Lung (tissue), 12 donors: ENCODE measurements around the gene PHLPP1. TPM values are rescaled to one million over a fixed set of nuclear protein-coding genes. Genes with fewer than 3 reads are reported as not detected.

ENCODE experiments used
- ATAC-seq: fragments of 200-7000 bp; cut with Tn5 transposase; one replicate; pipeline ENCODE4 v1.9.1; 2020; ENCODE audit warnings: moderate number of reproducible peaks; ENCODE audit not compliant: insufficient read depth, low FRiP score
- DNase-seq, 3 donors: peaks; one replicate each; pipeline ENCODE4 v3.0.0-alpha.2; 2013 to 2017
- H3K27ac ChIP-seq, 2 donors: one replicate each; pipeline ENCODE4 v1.5.1; 2013; ENCODE audit warnings: mild to moderate bottlenecking in 2 of 2, moderate library complexity in 2 of 2, control low read depth in 1 of 2, inconsistent platforms in 1 of 2, low read depth in 1 of 2, low read length in 1 of 2
- H3K27me3 ChIP-seq, 3 donors: one replicate each; pipeline ENCODE4 v1.5.1; 2013; ENCODE audit warnings: low read length in 2 of 3; ENCODE audit not compliant: control insufficient read depth in 3 of 3, insufficient read depth in 3 of 3
- H3K36me3 ChIP-seq, 4 donors: one replicate each; pipeline ENCODE4 v1.5.1; 2013; ENCODE audit warnings: low read length in 4 of 4, mild to moderate bottlenecking in 1 of 4, moderate library complexity in 1 of 4; ENCODE audit not compliant: control insufficient read depth in 4 of 4, insufficient read depth in 4 of 4
- H3K4me1 ChIP-seq, 5 donors: one replicate each; pipeline ENCODE4 v1.5.1; 2013; ENCODE audit warnings: low read length in 5 of 5, mild to moderate bottlenecking in 2 of 5, moderate library complexity in 1 of 5; ENCODE audit not compliant: control insufficient read depth in 5 of 5, insufficient read depth in 5 of 5
- H3K4me3 ChIP-seq: one replicate; pipeline ENCODE4 v1.5.1; 2013; ENCODE audit warnings: mild to moderate bottlenecking, control low read depth, moderate library complexity
- H3K9ac ChIP-seq, 2 donors: one replicate each; pipeline ENCODE4 v1.5.1; 2013; ENCODE audit warnings: low read length in 2 of 2, control low read depth in 1 of 2; ENCODE audit not compliant: insufficient read depth in 1 of 2
- H3K9me3 ChIP-seq, 4 donors: one replicate each; pipeline ENCODE4 v1.5.1; 2013; ENCODE audit warnings: low read length in 3 of 4, mild to moderate bottlenecking in 1 of 4, moderate library complexity in 1 of 4; ENCODE audit not compliant: control insufficient read depth in 4 of 4, insufficient read depth in 3 of 4
- CTCF ChIP-seq: IDR thresholded peaks from 2 replicates; pipeline ENCODE4 v1.5.1; 2012; ENCODE audit warnings: mild to moderate bottlenecking; ENCODE audit errors: control extremely low read depth, extremely low read depth
- WGBS, 2 donors: extraction: QIAGEN DNeasy Blood & Tissue Kit; methylation state at CpG; one replicate each; pipeline ENCODE4 v1.1.7; 2013; 5-methylcytosine and 5-hydroxymethylcytosine counted together
- polyA plus RNA-seq, 2 donors: library from polyadenylated mRNA; stranded (reverse); fragments of 200-250 nt; gene quantifications; one replicate each; pipeline ENCODE4 v1.2.1, GENCODE V29; 2013
- total RNA-seq, 2 donors: library from RNA; depleted of rRNA in 1 of 2; stranded (reverse); fragments of >200 nt in 1 of 2; gene quantifications; one replicate each; pipeline ENCODE4 v1.2.1, GENCODE V29; 2014 to 2021
- donor health status: control.
- donor health status: control.
- donor health status: Bipolar disorder and iron deficiency.
- donor health status: healthy.
- donor health status: DM: yes; HTN: yes; CAD: no.

PHLPP1 gene
- total and polyA plus RNA-seq, 4 donors = 2.3 to 29.2 (median 7.9) TPM

- Histone ChIP-seq H3K4me3 (no peak overlapping the region), H3K9me3 (no peaks in the 10 kb centered on the region), H3K9ac (no peak overlapping the region), H3K27me3 (no peaks in the 10 kb centered on the region), H3K4me1 (peaks cover 0 to 19% (median 2%) of the 10 kb centered on the region in 5 donors), H3K36me3 (no peaks in the 10 kb centered on the region), H3K27ac (no peak overlapping the region)
- ATAC-seq (no peak), DNase-seq (peak; percentile 22 to 61 (median 54))
- WGBS, 2 donors = 52 to 67% methylated on average over 3 of the region's 3 CpGs
- no peak for TF ChIP-seq CTCF
These were observed 36.0 kb downstream of the PHLPP1 start for GRCh38 chr18:62751341-62751821.

GRCh38 chr18:62751977-62752376 is 36.6 kb downstream of the PHLPP1 start:
- no peak overlapping the region for H3K27ac ChIP-seq
- H3K9me3 ChIP-seq = no peaks in the 10 kb centered on the region
- no peak overlapping the region for H3K9ac ChIP-seq
- peaks cover 0 to 19% (median 2%) of the 10 kb centered on the region in 5 donors for H3K4me1 ChIP-seq
- no peak for TF ChIP-seq CTCF
- no peak overlapping the region for H3K4me3 ChIP-seq
- 81 to 94% methylated on average over 3 of the region's 3 CpGs for WGBS, 2 donors
- no peaks in the 10 kb centered on the region for H3K27me3 ChIP-seq
- no peaks in the 10 kb centered on the region for H3K36me3 ChIP-seq
- DNase-seq (no peak), ATAC-seq (no peak)

GRCh38 chr18:62754026-62754425 is 38.7 kb downstream of the PHLPP1 start:
- no peak overlapping the region for H3K27ac ChIP-seq
- H3K4me3 ChIP-seq = no peak overlapping the region
- no peak for TF ChIP-seq CTCF
- H3K9ac ChIP-seq = no peak overlapping the region
- no peaks in the 10 kb centered on the region for H3K36me3 ChIP-seq
- ATAC-seq (no peak), DNase-seq (no peak)
- H3K4me1 ChIP-seq = peaks cover 0 to 19% (median 4%) of the 10 kb centered on the region in 5 donors
- H3K9me3 ChIP-seq = no peaks in the 10 kb centered on the region
- H3K27me3 ChIP-seq = no peaks in the 10 kb centered on the region

- Histone ChIP-seq H3K4me3 (no peak overlapping the region), H3K36me3 (no peaks in the 10 kb centered on the region), H3K27ac (no peak overlapping the region), H3K9me3 (no peaks in the 10 kb centered on the region), H3K9ac (no peak overlapping the region), H3K4me1 (peaks cover 0 to 18% (median 4%) of the 10 kb centered on the region in 5 donors), H3K27me3 (no peaks in the 10 kb centered on the region)
- TF ChIP-seq CTCF = no peak
- ATAC-seq (no peak), DNase-seq (no peak)
- WGBS, 2 donors = 98 to 100% methylated on average over 1 of the region's 1 CpG
These were observed 40.1 kb downstream of the PHLPP1 start for GRCh38 chr18:62755454-62755853.
